Measurements from ENCODE around the gene TBC1D4. TPM values are rescaled to one million over a fixed set of nuclear protein-coding genes. Genes with fewer than 3 reads are reported as not detected.

The TBC1D4 gene
- total and polyA plus RNA-seq, 8 donors, result 16.6 to 31.7 (median 26.8) TPM

DNA sequence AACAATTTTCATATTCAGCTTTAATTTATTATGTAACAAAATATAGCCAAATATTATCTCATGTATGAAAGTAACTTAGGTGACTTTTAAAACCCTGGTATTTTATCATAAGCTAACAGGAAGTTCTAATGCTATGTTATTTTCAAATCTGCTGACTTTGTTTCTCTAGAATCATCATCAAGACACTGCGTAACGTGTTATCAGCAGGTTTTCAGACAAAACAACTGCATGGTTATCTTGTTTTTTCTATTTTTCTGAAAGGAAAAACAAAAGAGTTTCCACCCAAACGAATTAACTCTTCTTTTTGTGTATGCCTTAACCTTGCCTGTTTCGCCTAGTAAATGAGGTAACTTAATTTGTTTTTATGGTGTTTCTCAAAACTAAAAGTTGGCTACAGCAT lies 156.3 kb downstream of the TBC1D4 start:
- H3K4me3 ChIP-seq, result peak overlapping the region in 1 of 2 donors; percentile 17
- H3K4me1 ChIP-seq, result peaks cover 0 to 9% of the 10 kb centered on the region in 2 donors
- intact Hi-C loops (cut with DNase I), result no loop called here
- H3K27ac ChIP-seq, result peak overlapping the region in 1 of 2 donors; percentile 64
- DNase-seq (no peak), ATAC-seq (no peak)
- no peaks in the 10 kb centered on the region for H3K27me3 ChIP-seq
- no peaks in the 10 kb centered on the region for H3K9me3 ChIP-seq
- no peaks in the 10 kb centered on the region for H3K36me3 ChIP-seq
- TF ChIP-seq, protein P1, sequence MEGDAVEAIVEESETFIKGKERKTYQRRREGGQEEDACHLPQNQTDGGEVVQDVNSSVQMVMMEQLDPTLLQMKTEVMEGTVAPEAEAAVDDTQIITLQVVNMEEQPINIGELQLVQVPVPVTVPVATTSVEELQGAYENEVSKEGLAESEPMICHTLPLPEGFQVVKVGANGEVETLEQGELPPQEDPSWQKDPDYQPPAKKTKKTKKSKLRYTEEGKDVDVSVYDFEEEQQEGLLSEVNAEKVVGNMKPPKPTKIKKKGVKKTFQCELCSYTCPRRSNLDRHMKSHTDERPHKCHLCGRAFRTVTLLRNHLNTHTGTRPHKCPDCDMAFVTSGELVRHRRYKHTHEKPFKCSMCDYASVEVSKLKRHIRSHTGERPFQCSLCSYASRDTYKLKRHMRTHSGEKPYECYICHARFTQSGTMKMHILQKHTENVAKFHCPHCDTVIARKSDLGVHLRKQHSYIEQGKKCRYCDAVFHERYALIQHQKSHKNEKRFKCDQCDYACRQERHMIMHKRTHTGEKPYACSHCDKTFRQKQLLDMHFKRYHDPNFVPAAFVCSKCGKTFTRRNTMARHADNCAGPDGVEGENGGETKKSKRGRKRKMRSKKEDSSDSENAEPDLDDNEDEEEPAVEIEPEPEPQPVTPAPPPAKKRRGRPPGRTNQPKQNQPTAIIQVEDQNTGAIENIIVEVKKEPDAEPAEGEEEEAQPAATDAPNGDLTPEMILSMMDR (IDR thresholded peaks at IDR 0.05), result no peak

DNA sequence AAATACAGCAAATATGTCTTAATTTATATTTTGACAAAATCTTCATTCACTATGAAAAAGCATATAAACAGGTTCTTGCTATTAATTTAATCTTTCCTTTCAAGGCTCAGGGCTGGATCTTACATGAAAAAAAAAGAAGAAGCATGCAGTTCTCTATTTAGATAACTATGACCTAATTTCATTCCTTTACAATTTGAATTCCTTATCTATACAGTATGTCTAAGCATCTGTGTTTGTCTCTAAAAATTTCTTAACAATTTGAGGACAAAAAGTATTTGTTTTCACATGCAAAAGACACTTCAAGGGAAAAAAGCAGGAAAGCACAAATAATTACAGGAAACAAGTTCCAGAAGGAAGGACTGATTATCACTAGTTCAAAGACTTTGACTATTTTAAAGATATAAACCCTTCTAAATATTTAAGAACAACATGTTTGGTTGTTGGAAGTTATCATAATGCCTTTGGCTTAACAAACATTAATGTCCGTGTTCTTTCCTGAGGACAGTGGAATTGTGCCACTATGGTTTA lies 157.5 kb downstream of the TBC1D4 start:
- TF ChIP-seq, protein P1 (IDR thresholded peaks at IDR 0.05), result no peak
- Histone ChIP-seq H3K36me3 (no peaks in the 10 kb centered on the region), H3K4me1 (peaks cover 0 to 9% of the 10 kb centered on the region in 2 donors), H3K9me3 (no peaks in the 10 kb centered on the region), H3K27ac (peak overlapping the region in 1 of 2 donors; percentile 25), H3K4me3 (no peak overlapping the region), H3K27me3 (no peaks in the 10 kb centered on the region)
- ATAC-seq (no peak), DNase-seq (no peak)
- intact Hi-C loops (cut with DNase I), result no loop called here

DNA sequence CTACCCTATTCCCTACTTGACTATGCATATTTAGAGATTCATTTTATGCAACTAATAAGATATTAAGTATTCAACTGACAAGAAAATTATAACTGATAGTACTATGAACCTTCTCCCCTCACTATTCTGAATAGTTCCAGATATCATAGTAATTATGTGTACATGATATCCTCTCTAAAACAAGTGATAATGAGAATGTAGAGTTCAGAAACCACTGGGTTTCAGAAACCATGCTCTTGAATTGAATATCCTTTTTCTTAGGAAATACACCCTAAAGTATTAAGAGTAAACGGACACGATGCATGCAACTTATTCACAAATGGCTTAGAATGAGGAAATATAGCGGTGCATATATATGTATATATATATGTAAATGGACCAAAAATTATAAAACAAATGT lies 160.9 kb downstream of the TBC1D4 start:
- DNase-seq (no peak), ATAC-seq (no peak)
- no peaks in the 10 kb centered on the region for H3K27me3 ChIP-seq
- H3K4me1 ChIP-seq, result peaks cover 3 to 12% of the 10 kb centered on the region in 2 donors
- TF ChIP-seq, protein P1 (IDR thresholded peaks at IDR 0.05), result no peak
- no peak overlapping the region for H3K4me3 ChIP-seq
- intact Hi-C loops (cut with DNase I), result no loop called here
- no peaks in the 10 kb centered on the region for H3K9me3 ChIP-seq
- H3K27ac ChIP-seq, result no peak overlapping the region
- H3K36me3 ChIP-seq, result no peaks in the 10 kb centered on the region

DNA sequence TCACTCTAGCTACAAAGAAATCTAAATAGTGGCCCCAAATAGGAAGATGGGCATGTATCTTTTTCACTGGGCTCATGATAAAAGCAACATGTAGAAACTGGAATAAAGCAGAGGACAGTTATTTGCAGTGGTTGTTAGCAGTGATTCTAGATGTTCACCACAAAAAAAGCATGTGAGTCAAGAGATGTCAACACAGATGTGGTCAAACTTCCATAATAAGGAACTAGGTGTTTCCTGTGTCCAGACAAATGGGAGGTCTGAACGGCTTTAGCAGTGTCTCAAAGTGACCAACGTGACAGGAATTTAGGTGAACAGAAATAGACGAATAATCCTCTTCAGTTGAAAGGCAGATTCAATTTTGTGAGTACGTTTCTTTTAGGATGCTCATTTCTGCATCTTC lies 162.7 kb downstream of the TBC1D4 start:
- TF ChIP-seq, protein P1 (IDR thresholded peaks at IDR 0.05), result no peak
- H3K9me3 ChIP-seq, result no peaks in the 10 kb centered on the region
- intact Hi-C loops (cut with DNase I), result no loop called here

DNA sequence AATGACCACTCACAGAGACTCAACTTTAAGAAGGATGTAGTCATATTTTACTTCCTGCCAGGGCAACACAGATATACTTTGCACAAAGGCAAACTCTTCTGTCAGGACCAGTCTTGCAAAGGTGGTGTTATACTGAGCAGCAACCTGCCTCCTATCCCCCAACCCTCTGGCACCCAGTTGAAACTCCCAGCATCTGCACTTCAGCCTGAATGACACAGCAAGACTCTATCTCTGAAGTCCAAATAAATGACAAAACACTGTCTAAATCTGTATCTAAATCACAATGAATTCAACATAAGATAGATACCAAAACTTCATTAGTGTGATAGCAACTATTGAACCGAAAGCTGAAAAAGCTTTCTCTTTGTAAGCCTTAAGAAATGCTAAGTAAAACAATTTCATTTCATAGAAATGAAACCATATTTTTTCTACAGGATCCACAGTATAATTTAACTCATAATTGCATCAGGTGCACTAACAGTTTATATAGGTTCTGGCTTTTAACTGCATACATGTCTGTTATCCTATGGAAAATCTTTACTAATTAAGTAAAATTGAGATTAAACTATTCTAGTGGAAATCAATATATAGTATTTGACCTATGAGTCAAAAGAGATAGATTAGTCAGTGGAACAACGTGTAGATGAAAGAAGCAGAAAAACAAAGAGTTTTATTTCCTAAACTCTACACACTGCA lies 163.7 kb downstream of the TBC1D4 start:
- Histone ChIP-seq H3K36me3 (no peaks in the 10 kb centered on the region), H3K27me3 (no peaks in the 10 kb centered on the region), H3K9me3 (no peaks in the 10 kb centered on the region), H3K27ac (no peak overlapping the region), H3K4me1 (peaks cover 5 to 7% of the 10 kb centered on the region in 2 donors), H3K4me3 (no peak overlapping the region)
- ATAC-seq (no peak), DNase-seq (no peak)
- TF ChIP-seq, protein P1 (IDR thresholded peaks at IDR 0.05), result no peak
- intact Hi-C loops (cut with DNase I), result no loop called here

More for the DNA sequence above, 162.7 kb downstream of the TBC1D4 start:
- peaks cover 5 to 7% of the 10 kb centered on the region in 2 donors for H3K4me1 ChIP-seq
- DNase-seq, result no peak
- H3K36me3 ChIP-seq, result no peaks in the 10 kb centered on the region
- H3K27ac ChIP-seq, result no peak overlapping the region
- no peaks in the 10 kb centered on the region for H3K27me3 ChIP-seq
- ATAC-seq, result no peak
- H3K4me3 ChIP-seq, result no peak overlapping the region

Data from left lung (tissue), 10 donors.